K562 (cell line): Measurements from ENCODE around the gene VEGFB. TPM values are rescaled to one million over a fixed set of nuclear protein-coding genes. Genes with fewer than 3 reads are reported as not detected.

ENCODE experiments used
- ATAC-seq: fragments of 200-7000 bp; cut with Tn5 transposase; 3 replicates; pipeline ENCODE4 v1.9.1; 2020; ENCODE audit warnings: moderate library complexity
- BruUV-seq: library from RNA; stranded (reverse); fragments of 400-500 nt; replicated peaks from 2 replicates; lab custom pipeline; 2021; lab: Mats Ljungman, UMichigan
- CTCF ChIA-PET: fragments of 300-600 bp; formaldehyde crosslinking; extraction: SDS; loops from one replicate; lab custom pipeline; 2021; ENCODE audit warnings: low intra/inter-chr PET ratio; lab: Yijun Ruan, JAX
- POLR2A ChIA-PET: fragments of 300-600, 350-650 bp; sonication (Branson Sonifier 250); formaldehyde crosslinking; extraction: SDS; loops from one replicate; lab custom pipeline; 2021; ENCODE audit warnings: antibody characterized with exemption, inconsistent platforms; lab: Yijun Ruan, JAX
- DNase-seq, 4 experiments: peaks; one replicate each; pipeline versions ENCODE4 v3.0.0 to v3.0.0-alpha.2; 2011 to 2018; ENCODE audit warnings: low spot score in 3 of 4, mixed read lengths in 3 of 4; ENCODE audit errors: extremely low read depth in 1 of 4
- FAIRE-seq: peaks from 2 replicates; lab custom pipeline; 2011; peaks lifted over from hg19 to GRCh38; lab: Jason Lieb, UNC
- H2AFZ ChIP-seq: 2 replicates; pipeline ENCODE4 v1.6.0; 2011; ENCODE audit warnings: low read depth, low read length, control low read depth, inconsistent platforms
- H3K27ac ChIP-seq: fragments of 200-600 bp; 3 replicates; pipeline ENCODE4 v1.8.0; 2011; ENCODE audit warnings: low read depth, mild to moderate bottlenecking, control low read depth, inconsistent platforms, low read length, moderate library complexity, mixed read lengths; ENCODE audit errors: extremely low read depth
- H3K27me3 ChIP-seq, 2 experiments: fragments of 300-600 bp in 1 of 2; 2 replicates in 1 of 2; 3 replicates in 1 of 2; pipeline versions ENCODE4 v1.6.0 to v1.8.0; 2011; ENCODE audit warnings: inconsistent platforms in 2 of 2, low read length in 2 of 2, mild to moderate bottlenecking in 1 of 2, mixed read lengths in 1 of 2, moderate library complexity in 1 of 2; ENCODE audit not compliant: control insufficient read depth in 2 of 2, insufficient read depth in 2 of 2
- H3K36me3 ChIP-seq: fragments of 300-600 bp; 3 replicates; pipeline ENCODE4 v1.8.0; 2011; ENCODE audit warnings: mild to moderate bottlenecking, low read length, inconsistent platforms; ENCODE audit not compliant: control insufficient read depth, insufficient read depth
- H3K4me1 ChIP-seq, 2 experiments: fragments of 200-600 bp in 1 of 2; replicated peaks in 1 of 2; 2 replicates in 1 of 2; 3 replicates in 1 of 2; pipeline versions ENCODE4 v1.5.1 to v1.8.0; 2011; ENCODE audit warnings: inconsistent platforms in 2 of 2, low read length in 2 of 2, mild to moderate bottlenecking in 1 of 2, mixed read lengths in 1 of 2, moderate library complexity in 1 of 2; ENCODE audit not compliant: control insufficient read depth in 2 of 2, insufficient read depth in 2 of 2
- H3K4me2 ChIP-seq: 2 replicates; pipeline ENCODE4 v1.6.1; 2011; ENCODE audit warnings: low read length, control low read depth, inconsistent platforms, mixed read lengths; ENCODE audit not compliant: insufficient read depth
- H3K4me3 ChIP-seq: fragments of 200-600 bp; sonication (generic), shearing (Covaris generic); 2 replicates; pipeline ENCODE4 v1.5.1; 2016; ENCODE audit warnings: control low read depth, inconsistent platforms
- H3K79me2 ChIP-seq: fragments of 200-600 bp; 3 replicates; pipeline ENCODE4 v1.8.0; 2011; ENCODE audit warnings: low read length, inconsistent platforms; ENCODE audit not compliant: control insufficient read depth, insufficient read depth
- H3K9ac ChIP-seq, 2 experiments: 2 replicates each; pipeline versions ENCODE4 v1.6.0 to v1.6.1; 2011; ENCODE audit warnings: low read depth in 2 of 2, low read length in 2 of 2, control low read depth in 1 of 2, inconsistent platforms in 1 of 2, mild to moderate bottlenecking in 1 of 2, mixed read lengths in 1 of 2; ENCODE audit not compliant: insufficient read depth in 1 of 2
- H3K9me1 ChIP-seq: one replicate; pipeline ENCODE4 v1.6.0; 2011; ENCODE audit warnings: inconsistent platforms, mild to moderate bottlenecking, low read length, moderate library complexity; ENCODE audit not compliant: control insufficient read depth, insufficient read depth
- H3K9me3 ChIP-seq: replicated peaks from 2 replicates; pipeline ENCODE4 v1.5.1; 2011; ENCODE audit warnings: low read depth, low read length, inconsistent platforms; ENCODE audit not compliant: control insufficient read depth, insufficient read depth
- H4K20me1 ChIP-seq: replicated peaks from 2 replicates; pipeline ENCODE4 v1.6.1; 2011; ENCODE audit warnings: low read length, inconsistent platforms, mixed read lengths; ENCODE audit not compliant: control insufficient read depth, insufficient read depth
- E2F8 ChIP-seq: fragments of 450-650 bp; IDR thresholded peaks from 2 replicates; pipeline ENCODE4 v1.7.1; 2018; ENCODE audit warnings: mild to moderate bottlenecking, low read depth; ENCODE audit not compliant: partially characterized antibody
- ETV1 ChIP-seq: fragments of 450-650 bp; conservative IDR thresholded peaks from 2 replicates; pipeline ENCODE4 v1.6.1; 2016; ENCODE audit warnings: missing genetic modification characterization, control low read depth, low read depth, missing compliant biosample characterization
- MAFK ChIP-seq: IDR thresholded peaks from 2 replicates; pipeline ENCODE4 v1.6.1; 2011; ENCODE audit warnings: low read length, improper control_type of control experiment
- MCM5 ChIP-seq: fragments of 450-650 bp; IDR thresholded peaks from 2 replicates; pipeline ENCODE4 v1.6.1; 2016; ENCODE audit warnings: low read depth
- PCBP1 ChIP-seq: fragments of 200-400 bp; formaldehyde crosslinking; IDR thresholded peaks from 2 replicates; pipeline ENCODE4 v1.6.1; 2018; ENCODE audit warnings: mild to moderate bottlenecking, low read depth, low read length; ENCODE audit not compliant: poor library complexity, severe bottlenecking
- SMAD4 ChIP-seq: fragments of 250-450 bp; sonication (Bioruptor Pico); conservative IDR thresholded peaks from 2 replicates; pipeline ENCODE4 v1.8.0; 2021; ENCODE audit warnings: inconsistent platforms, mild to moderate bottlenecking, moderate library complexity
- ZNF740 ChIP-seq, 3 experiments: fragments of 200-800 bp in 1 of 3; sonication (Bioruptor generic) in 1 of 3; sonication (generic) in 1 of 3; formaldehyde crosslinking in 1 of 3; IDR thresholded peaks; 2 replicates each; pipeline versions ENCODE4 v1.6.1 to v1.8.0; 2016 to 2022; ENCODE audit warnings: mild to moderate bottlenecking in 2 of 3, missing compliant biosample characterization in 2 of 3, missing genetic modification characterization in 2 of 3, missing genetic modification reagents in 1 of 3
- WGBS: fragments of 100-300 bp; shearing (Covaris generic); methylation state at CpG from one replicate; pipeline ENCODE4 v1.1.6; 2016; ENCODE audit warnings: low coverage, mixed read lengths; ENCODE audit not compliant: insufficient coverage; ENCODE audit errors: missing lambda C conversion rate; 5-methylcytosine and 5-hydroxymethylcytosine counted together
- in situ Hi-C: fragments of 300-500 bp; cut with MboI; formaldehyde crosslinking; loops from 4 replicates; pipeline ENCODE4 v1.15.0; 2018; ENCODE audit warnings: inconsistent platforms, mixed read lengths
- intact Hi-C: fragments of 100-400 bp; cut with micrococcal nuclease; formaldehyde crosslinking; loops from 2 replicates; pipeline ENCODE4 v1.14.2; 2022
- polyA plus RNA-seq, 8 experiments: library from polyadenylated mRNA; depleted of rRNA in 4 of 8; stranded (reverse) in 5 of 8; unstranded in 3 of 8; fragments of >200 nt; fragmentation: Nextera tagmentation in 2 of 8; fragmentation: Illumina TruSeq in 1 of 8; extraction: Ambion mirVana in 2 of 8; extraction: Trizol in 1 of 8; gene quantifications; 2 replicates each; pipeline versions ENCODE4 v1.2.1 to v1.2.3, GENCODE V29; 2011 to 2014; ENCODE audit warnings: inconsistent platforms in 1 of 8, missing spikeins in 1 of 8
- total RNA-seq, 7 experiments: library from RNA; depleted of rRNA in 6 of 7; stranded (reverse); fragments of >200 nt in 6 of 7; fragmentation: Illumina TruSeq in 2 of 7; extraction: Trizol in 2 of 7; gene quantifications; 2 replicates each; pipeline versions ENCODE4 v1.2.1 to v1.2.3, GENCODE V29; 2011 to 2021; ENCODE audit warnings: low replicate concordance in 1 of 7

Gene VEGFB
- total and polyA plus RNA-seq, 9 of the 15 experiments (the other 6 are each of a cell fraction or from before 2014, with no cell fraction given): 11.0 to 83.4 (median 25.7) TPM

- TF ChIP-seq ZNF740 (CRISPR knock-in tag; IDR thresholded peaks at IDR 0.05) (no peak), ZNF740 (tag; IDR thresholded peaks at IDR 0.05) (no peak)
Measured at GRCh38 chr11:64275841-64276240, 41.5 kb downstream of the VEGFB start (continued).

GRCh38 chr11:64276653-64277431 is 42.5 kb downstream of the VEGFB start:
- Histone ChIP-seq H2AFZ (no peak overlapping the region), H3K4me1 (peaks cover 15 to 37% of the 10 kb centered on the region in 2 experiments), H3K4me3 (no peak overlapping the region), H3K9me1 (no peaks in the 10 kb centered on the region), H3K79me2 (peaks cover 27% of the 10 kb centered on the region), H3K4me2 (no peak overlapping the region), H4K20me1 (no peaks in the 10 kb centered on the region), H3K9ac (peak overlapping the region in 1 of 2 experiments; percentile 78; a peak in 2 of 4 replicates), H3K9me3 (no peaks in the 10 kb centered on the region), H3K27me3 (no peaks in the 10 kb centered on the region), H3K36me3 (peaks cover 31% of the 10 kb centered on the region; the same call in 2 of the 3 replicates), H3K27ac (no peak overlapping the region)
- DNase-seq (no peak), FAIRE-seq (no peak), ATAC-seq (no peak)
- intact Hi-C loops (no loop called here), in situ Hi-C loops (no loop called here)
- CTCF ChIA-PET: interaction anchor here (0.5 kb wide), 1 partner anchor 78 kb away, joined by 3 read pairs; no protein-coding TSS in a partner anchor
- WGBS: 86% methylated on average over 17 of the region's 17 CpGs
- BruUV-seq: no TSS peak
- POLR2A ChIA-PET: interaction anchor here (0.6 to 1.0 kb wide), 3 partner anchors 9 to 600 kb away, joined by 3 read pairs; no protein-coding TSS in a partner anchor
- TF ChIP-seq ETV1 (no peak), MCM5 (no peak), SMAD4 (CRISPR knock-in tag) (no peak), PCBP1 (no peak), MAFK (no peak), E2F8 (no peak)
